Measurements from ENCODE around the gene PLIN1.
A peak's percentile ranks its signal among the peaks of the same experiment; 100 is the strongest.

The PLIN1 gene

DNA sequence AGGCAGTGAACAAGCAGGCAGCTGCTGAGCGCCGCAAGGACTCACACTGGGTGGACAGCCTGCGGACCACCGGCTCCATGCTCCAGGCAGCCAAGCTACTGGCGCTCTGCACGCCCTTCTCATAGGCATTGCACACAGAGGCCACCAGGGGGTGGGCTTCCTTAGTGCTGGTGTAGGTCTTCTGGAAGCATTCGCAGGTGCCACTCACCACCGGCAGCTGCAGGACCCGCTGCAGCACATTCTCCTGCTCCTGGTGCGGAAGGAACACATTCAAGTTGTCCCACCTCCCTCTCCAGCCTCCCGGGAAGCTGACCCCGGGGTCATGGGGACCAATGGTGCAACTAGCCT lies 6.0 kb downstream of the PLIN1 start:
- TF ChIP-seq, protein P1, sequence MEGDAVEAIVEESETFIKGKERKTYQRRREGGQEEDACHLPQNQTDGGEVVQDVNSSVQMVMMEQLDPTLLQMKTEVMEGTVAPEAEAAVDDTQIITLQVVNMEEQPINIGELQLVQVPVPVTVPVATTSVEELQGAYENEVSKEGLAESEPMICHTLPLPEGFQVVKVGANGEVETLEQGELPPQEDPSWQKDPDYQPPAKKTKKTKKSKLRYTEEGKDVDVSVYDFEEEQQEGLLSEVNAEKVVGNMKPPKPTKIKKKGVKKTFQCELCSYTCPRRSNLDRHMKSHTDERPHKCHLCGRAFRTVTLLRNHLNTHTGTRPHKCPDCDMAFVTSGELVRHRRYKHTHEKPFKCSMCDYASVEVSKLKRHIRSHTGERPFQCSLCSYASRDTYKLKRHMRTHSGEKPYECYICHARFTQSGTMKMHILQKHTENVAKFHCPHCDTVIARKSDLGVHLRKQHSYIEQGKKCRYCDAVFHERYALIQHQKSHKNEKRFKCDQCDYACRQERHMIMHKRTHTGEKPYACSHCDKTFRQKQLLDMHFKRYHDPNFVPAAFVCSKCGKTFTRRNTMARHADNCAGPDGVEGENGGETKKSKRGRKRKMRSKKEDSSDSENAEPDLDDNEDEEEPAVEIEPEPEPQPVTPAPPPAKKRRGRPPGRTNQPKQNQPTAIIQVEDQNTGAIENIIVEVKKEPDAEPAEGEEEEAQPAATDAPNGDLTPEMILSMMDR (IDR thresholded peaks at IDR 0.05; ENCODE audit: low read depth, low read length, missing control alignments), result peak; percentile 75
- DNase-seq (ENCODE audit: low read depth), result no peak
- no peak overlapping the region for H3K4me3 ChIP-seq (ENCODE audit: low read depth, low read length)

DNA sequence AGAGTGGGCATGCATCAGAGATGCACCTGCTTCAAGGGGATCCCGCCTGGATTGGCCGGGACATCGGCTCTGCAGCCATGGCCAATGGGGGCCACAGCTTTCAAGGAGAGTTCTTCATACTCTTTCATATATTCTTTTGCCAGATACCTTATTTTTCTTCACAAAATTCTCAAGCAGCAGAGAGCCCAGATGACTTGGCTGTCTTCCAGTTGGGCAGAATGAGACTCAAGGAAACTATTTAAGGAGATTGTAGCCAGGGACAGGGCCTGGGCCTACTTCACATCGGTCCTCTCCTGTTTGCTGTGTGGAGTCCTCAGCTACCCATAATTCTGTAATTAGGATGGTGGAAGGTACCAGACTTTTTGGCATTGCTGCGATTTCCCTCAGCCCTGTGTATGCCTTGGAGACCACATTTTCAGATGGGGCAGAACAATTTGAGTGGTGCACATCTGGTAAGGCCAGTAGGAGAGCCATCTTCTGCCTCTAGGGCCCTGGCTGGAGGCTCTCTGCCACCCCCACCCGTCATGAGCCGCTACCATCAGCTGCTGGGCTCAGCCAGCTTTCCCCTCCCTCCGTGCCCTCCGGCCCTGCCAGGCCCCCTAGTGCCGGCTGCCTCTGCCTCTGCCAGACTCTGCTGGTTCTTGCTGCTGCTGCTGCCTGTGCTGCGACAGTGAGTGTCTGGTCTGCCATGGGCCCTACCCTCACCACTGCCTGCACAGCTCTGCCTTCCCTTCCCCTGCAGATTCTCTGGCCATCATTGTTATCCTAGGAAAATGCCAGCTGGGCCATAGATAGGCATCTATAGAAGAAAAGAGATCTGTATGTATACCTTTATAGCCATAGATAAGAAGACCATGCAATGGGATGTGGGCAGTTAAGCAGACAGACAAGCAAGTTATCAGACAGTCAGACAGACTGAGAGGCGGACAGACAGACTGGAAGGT lies 6.7 kb downstream of the PLIN1 start:
- DNase-seq (ENCODE audit: low read depth), result no peak
- TF ChIP-seq, protein P1 (IDR thresholded peaks at IDR 0.05; ENCODE audit: low read depth, low read length, missing control alignments), result no peak
- no peak overlapping the region for H3K4me3 ChIP-seq (ENCODE audit: low read depth, low read length)

DNA sequence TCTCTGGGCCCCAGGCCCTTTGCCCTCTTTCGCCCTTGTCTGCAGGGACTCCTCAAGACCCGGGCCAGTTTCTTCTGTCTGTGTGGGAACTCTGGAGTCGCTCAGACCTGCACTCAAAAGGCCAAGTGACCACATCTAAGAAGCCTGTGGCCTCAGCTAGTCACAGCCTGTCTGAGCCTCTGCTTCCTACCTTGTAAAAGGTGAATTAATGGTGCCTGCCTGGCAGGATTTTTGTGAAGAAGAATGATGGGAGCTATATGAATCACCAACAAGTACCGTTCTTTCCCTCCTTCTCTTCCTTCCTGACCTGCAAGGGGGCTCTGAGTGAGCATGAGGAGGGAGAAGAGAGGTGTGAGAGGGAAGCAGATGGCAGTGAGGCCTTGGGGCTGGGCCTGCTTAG lies 7.5 kb downstream of the PLIN1 start:
- no peak overlapping the region for H3K4me3 ChIP-seq (ENCODE audit: low read depth, low read length)
- no peak for DNase-seq (ENCODE audit: low read depth)
- TF ChIP-seq, protein P1 (IDR thresholded peaks at IDR 0.05; ENCODE audit: low read depth, low read length, missing control alignments), result no peak

DNA sequence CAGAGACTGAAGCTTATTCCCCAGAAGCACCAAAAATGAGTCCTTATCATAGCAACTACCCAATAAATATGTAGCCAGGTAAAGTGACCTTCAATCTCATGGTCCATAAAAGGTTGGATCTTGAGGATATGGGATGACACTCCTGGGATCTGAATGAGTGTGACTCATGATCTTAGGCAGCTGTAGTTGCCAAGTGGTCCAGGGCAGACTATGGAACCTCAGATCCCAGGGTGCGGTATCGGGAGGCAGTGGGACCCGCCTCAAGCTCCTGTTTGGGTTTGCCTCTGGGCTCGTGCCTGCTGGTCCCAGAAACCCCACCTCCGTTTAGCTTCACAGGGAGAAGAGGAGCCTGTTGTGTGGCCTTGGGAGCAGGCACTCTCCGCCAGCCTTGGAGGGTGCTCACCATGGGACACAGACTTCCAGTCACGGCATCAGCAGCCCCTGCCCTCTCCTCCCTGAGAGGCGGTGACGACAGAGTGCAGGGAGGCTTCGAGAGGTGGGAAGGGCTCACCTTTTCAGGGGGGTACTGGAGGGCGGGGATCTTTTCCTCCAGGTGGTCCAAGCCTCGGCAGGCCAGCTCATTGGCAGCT lies 8.1 kb downstream of the PLIN1 start:
- no peak overlapping the region for H3K4me3 ChIP-seq (ENCODE audit: low read depth, low read length)
- no peak for DNase-seq (ENCODE audit: low read depth)
- TF ChIP-seq, protein P1 (IDR thresholded peaks at IDR 0.05; ENCODE audit: low read depth, low read length, missing control alignments), result no peak

DNA sequence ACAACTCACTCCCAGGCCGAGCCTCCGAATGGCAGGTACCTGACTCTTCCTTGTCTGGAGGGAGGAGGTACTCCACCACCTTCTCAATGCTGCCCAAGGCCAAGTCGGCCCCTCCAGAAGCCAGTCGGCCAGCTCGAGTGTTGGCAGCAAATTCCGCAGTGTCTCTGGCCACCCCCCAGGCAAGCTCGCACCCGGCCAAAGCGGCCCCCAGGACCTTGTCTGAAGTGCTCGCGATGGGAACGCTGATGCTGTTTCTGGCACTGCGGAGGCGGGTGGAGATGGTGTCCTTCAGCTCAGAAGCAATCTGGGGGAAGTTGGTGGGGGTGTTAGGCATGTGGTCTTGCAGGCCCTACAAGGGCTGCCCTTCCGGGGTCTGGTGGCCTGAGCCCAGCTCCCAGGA lies 9.2 kb downstream of the PLIN1 start:
- TF ChIP-seq, protein P1 (IDR thresholded peaks at IDR 0.05; ENCODE audit: low read depth, low read length, missing control alignments), result no peak
- H3K4me3 ChIP-seq (ENCODE audit: low read depth, low read length), result no peak overlapping the region
- no peak for DNase-seq (ENCODE audit: low read depth)

DNA sequence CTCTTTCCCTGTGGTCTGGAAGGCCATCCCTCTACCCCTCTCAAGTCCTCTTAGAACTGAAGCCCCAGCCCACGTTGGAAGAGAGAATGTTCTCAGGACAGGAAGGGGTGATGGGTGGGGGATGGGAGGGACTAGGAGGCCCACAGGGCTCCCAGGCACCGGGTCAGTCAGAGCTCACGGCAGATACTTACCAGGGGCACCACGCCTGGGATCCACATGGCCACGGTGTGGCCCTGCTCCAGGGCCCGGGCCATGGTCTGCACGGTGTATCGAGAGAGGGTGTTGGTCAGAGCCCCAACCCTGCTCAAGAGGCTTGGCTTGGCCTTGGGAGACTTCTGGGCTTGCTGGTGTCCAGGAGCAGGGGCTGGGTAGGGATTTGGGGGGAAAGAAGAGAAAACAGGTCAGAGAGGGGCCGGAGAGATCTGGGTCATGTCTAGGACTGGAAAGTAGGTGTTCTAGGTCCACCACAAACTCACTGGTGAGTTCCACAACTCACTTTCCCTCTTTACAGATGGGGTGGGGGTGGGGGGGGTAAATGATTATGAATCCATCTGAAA lies 9.8 kb downstream of the PLIN1 start:
- H3K4me3 ChIP-seq (ENCODE audit: low read depth, low read length), result no peak overlapping the region
- TF ChIP-seq, protein P1 (IDR thresholded peaks at IDR 0.05; ENCODE audit: low read depth, low read length, missing control alignments), result no peak
- no peak for DNase-seq (ENCODE audit: low read depth)

Measured in GM12864 (cell line).